ENCODE results near the gene GATAD1. TPM values are rescaled to one million over a fixed set of nuclear protein-coding genes. Genes with fewer than 3 reads are reported as not detected.

The GATAD1 gene
- total RNA-seq, 3 donors from 2014 or later = 30.1 to 40.5 (median 37.9) TPM

DNA sequence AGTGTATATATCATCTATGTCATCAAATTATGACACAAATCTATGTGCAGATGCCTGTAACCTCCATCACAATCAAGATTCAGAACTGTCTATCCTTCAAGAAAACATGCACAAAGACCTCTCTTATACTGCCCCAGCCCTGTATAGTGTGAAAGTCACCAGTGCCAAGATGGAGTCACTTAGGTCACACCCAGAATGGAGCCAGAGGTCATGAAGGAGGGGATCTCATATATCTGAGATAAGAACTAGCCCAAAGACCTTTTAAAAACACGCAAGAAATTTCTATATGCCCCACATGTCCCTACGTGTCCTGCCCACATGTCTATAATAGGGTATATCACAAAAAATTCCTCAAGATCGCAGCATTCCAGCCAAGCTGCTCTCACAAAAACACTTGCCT is 20.1 kb upstream of the GATAD1 start:
- TF ChIP-seq CTCF (IDR thresholded peaks at IDR 0.05) = no peak

DNA sequence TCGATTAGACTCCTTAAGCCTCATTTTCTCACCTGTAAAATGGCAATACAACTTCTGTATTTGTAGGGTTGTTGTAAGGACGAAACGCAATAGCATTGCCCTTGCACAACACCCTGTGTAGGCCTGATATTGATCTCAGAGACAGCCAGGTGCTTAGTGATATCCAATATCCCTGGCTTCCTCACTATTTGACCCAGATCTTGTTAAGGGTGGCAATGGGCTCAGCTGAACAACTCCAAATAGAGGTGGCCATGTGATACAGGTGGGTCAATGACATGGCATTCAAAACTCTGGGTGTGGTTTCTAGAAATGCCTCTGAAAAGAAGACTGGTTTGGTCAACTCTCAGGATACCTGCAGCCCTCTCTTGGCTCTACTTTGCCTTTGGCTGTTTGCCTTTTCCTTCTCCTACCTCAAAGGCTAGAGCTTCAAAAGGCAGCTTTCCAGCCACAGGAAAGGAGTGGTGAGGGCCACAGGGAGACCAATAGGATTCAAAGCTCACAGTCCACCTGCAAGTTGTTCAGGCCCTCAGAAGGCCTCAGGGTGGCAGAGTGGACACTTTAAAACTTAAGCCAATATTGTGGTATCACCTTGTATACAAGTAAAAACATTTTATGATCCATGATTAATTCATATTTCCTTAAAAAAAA is 14.9 kb upstream of the GATAD1 start:
- intact Hi-C loops (cut with DNase I, micrococcal nuclease) = no loop called here
- ATAC-seq (no peak), DNase-seq (no peak)
- H3K4me1 ChIP-seq (ENCODE audit: low read depth) = no peaks in the 10 kb centered on the region
- no peaks in the 10 kb centered on the region for H3K9me3 ChIP-seq
- no peaks in the 10 kb centered on the region for H3K36me3 ChIP-seq (ENCODE audit: low read depth)
- TF ChIP-seq CTCF (IDR thresholded peaks at IDR 0.05) = no peak
- H3K4me3 ChIP-seq = no peak overlapping the region

More for the DNA sequence above, 20.1 kb upstream of the GATAD1 start:
- Histone ChIP-seq H3K36me3 (ENCODE audit: low read depth) (no peaks in the 10 kb centered on the region), H3K4me1 (ENCODE audit: low read depth) (peaks cover 3% of the 10 kb centered on the region), H3K9me3 (no peaks in the 10 kb centered on the region), H3K4me3 (no peak overlapping the region)
- DNase-seq (no peak), ATAC-seq (no peak)
- intact Hi-C loops (cut with DNase I, micrococcal nuclease) = no loop called here

GRCh38 chr7:92433019-92433418 is 14.3 kb upstream of the GATAD1 start:
- intact Hi-C loops (cut with DNase I, micrococcal nuclease) = no loop called here
- Histone ChIP-seq H3K9me3 (no peaks in the 10 kb centered on the region), H3K4me1 (ENCODE audit: low read depth) (no peaks in the 10 kb centered on the region), H3K4me3 (no peak overlapping the region), H3K36me3 (ENCODE audit: low read depth) (no peaks in the 10 kb centered on the region)
- DNase-seq (no peak), ATAC-seq (no peak)
- TF ChIP-seq CTCF (IDR thresholded peaks at IDR 0.05) = no peak

DNA sequence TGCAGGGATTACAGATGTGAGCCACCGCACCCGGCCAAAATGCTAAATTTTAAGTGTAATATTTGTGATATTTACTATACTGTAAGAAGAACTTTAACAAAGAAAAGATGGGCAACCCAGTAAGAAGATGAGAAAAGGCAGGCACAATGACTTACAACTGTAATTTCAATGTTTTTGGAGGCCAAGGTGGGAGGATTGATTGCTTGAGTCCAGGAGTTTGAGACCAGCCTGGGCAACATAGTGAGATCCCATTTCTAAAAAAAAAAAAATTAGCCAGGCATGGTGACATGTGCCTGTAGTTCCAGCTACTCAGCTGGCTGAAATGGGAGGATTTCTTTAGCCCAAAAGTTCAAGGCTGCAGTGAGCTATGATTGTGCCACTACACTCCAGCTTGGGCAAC is 11.7 kb upstream of the GATAD1 start:
- ATAC-seq (no peak), DNase-seq (no peak)
- H3K36me3 ChIP-seq (ENCODE audit: low read depth) = no peaks in the 10 kb centered on the region
- TF ChIP-seq CTCF (IDR thresholded peaks at IDR 0.05) = no peak
- H3K4me1 ChIP-seq (ENCODE audit: low read depth) = no peaks in the 10 kb centered on the region
- intact Hi-C loops (cut with DNase I, micrococcal nuclease) = no loop called here
- H3K9me3 ChIP-seq = no peaks in the 10 kb centered on the region
- no peak overlapping the region for H3K4me3 ChIP-seq

- H3K4me1 ChIP-seq (ENCODE audit: low read depth) = no peaks in the 10 kb centered on the region
- no peak for TF ChIP-seq CTCF (IDR thresholded peaks at IDR 0.05)
- ATAC-seq (no peak), DNase-seq (no peak)
- no peaks in the 10 kb centered on the region for H3K9me3 ChIP-seq
- no peak overlapping the region for H3K4me3 ChIP-seq
- intact Hi-C loops (cut with DNase I, micrococcal nuclease) = no loop called here
- H3K36me3 ChIP-seq (ENCODE audit: low read depth) = no peaks in the 10 kb centered on the region
These were observed 10.5 kb upstream of the GATAD1 start for GRCh38 chr7:92436612-92437445.
